IPS-NIHi7 (cell line): ENCODE results near the gene PRIMA1.
A peak's percentile ranks its signal among the peaks of the same experiment; 100 is the strongest.
"Not testable (repeated sequence)": the region's sequence is repeated elsewhere in the genome, so short reads cannot be mapped to it uniquely, and the experiment has no call there.

ENCODE experiments used
- DNase-seq: peaks from one replicate; pipeline ENCODE4 v3.0.0; 2012; ENCODE audit warnings: mixed read lengths; ENCODE audit errors: extremely low spot score

Gene PRIMA1, protein sequence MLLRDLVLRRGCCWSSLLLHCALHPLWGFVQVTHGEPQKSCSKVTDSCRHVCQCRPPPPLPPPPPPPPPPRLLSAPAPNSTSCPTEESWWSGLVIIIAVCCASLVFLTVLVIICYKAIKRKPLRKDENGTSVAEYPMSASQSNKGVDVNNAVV

GRCh38 chr14:93788293-93788542, at the start of gene PRIMA1:
PRIMA1 (minus strand) TSS chr14:93788485; CDS start chr14:93787718, 767 bp downstream.
- DNase-seq, result no peak

DNA sequence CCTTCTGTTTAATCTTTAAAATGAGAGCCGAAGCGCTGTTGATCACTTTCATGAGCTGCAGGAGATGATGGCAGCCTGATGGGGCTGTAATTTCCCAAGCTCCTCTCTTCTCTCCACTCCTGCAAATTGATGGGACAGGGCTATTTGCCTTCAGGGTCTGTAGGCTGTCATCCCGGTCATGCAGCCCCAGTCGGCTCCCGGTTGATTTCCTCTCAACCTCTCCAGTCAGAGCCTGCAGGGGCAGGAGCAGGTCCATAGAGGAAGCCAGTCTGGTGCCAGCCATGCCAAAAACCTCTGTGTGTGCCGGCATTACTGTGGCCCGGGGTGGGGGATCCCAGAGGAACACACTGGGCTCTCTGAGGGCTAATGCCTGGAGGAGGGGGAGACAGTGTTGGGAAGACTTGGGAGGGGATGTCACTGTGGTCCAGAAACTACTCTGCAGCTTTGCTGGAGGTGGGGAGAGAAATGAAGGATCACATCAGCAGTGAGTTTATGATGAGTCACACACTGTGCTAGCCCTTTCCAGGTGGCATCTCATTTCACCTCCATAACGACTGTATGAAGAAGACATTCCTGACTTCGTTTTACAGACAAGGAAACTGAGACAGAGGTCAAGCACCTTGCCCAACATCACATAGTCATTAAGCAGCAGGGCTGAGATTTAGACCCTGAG, 46.5 kb upstream of the PRIMA1 start:
- no peak for DNase-seq

DNA sequence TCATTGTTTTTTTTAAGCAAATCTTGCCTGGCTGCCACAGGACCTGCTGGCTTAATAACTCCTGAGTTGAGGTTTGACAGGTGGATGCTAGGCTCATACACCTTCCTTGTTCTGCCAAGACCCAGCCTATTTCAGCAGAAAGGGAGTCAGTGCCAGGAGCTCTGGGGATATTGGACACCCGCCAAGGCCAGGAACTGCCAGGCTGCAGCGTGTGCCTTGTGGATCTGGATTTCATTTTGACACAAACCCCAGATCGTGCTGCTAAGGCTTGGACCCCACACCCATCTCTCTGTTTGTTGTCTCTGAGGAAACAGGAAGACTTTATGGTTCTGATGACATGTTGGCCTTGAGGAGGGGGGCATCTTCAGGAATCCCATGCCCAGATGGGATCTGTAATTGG, 44.4 kb upstream of the PRIMA1 start:
- no peak for DNase-seq

GRCh38 chr14:93832081-93832480, 43.8 kb upstream of the PRIMA1 start:
- no peak for DNase-seq

DNA sequence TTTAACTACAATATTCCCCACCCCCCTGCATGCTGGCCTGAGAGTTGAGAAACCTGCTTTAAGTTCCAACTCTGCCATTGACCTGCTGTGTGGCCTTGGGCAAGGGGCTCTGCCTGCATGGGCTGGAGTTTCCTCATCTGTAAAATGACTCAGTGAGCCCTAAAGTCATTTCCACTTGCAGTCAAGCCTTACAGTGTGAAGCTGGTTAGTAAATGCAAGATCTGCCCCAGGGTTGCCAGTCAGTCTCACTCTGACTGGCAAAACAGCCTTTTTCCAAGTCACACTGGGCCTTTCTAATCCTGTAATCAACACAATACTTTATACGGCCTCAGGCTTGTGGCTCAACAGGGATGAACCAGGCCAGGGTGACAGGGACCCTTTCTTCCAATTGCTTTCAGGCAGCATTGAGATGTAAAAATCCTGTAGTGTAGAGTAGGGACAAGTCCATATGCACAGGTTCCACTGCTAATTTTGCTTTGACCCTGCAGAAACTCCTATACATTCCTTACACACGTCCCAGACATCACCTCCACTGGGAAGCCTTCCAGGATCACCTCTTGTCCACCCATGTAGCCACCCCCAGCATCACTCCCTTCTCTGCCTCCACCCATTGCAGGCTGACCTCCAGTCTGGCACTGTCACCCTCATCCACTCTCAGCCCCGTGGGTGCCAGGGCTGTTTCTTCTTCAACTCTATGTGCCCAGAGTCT, 42.6 kb upstream of the PRIMA1 start:
- DNase-seq, result no peak

DNA sequence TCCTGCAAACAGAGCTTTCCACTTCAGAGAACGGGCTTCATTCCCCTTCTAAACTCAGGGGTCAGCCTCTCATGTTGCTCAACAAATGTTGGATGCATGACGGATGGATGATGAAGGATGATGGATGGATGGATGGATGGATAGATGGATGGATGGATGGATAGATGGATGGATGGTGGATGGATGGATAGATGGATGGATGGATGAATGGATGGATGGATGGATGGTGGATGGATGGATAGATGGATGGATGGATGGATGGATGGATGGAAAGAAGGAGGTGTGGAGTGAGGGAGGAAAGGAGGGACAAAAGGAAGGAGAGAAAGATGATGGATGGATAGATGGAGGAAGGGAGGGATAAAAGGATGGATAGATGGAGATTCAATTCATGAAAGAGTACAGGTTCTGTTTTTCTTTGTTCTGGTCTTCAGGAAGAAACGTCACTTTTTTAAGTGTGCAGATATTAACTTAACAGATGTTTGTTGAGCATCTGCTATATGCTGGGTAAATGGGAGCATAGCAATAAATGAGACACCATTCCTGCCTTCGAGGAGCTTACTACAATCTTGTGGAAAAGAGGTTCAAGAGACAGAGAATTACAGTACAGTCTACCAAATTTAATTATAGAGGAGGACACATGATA, 41.7 kb upstream of the PRIMA1 start:
- no peak for DNase-seq

- DNase-seq, result no peak
Observed at GRCh38 chr14:93825235-93825553, 36.9 kb upstream of the PRIMA1 start.

GRCh38 chr14:93824518-93825234, 36.4 kb upstream of the PRIMA1 start:
- peak; percentile 47 for DNase-seq

DNA sequence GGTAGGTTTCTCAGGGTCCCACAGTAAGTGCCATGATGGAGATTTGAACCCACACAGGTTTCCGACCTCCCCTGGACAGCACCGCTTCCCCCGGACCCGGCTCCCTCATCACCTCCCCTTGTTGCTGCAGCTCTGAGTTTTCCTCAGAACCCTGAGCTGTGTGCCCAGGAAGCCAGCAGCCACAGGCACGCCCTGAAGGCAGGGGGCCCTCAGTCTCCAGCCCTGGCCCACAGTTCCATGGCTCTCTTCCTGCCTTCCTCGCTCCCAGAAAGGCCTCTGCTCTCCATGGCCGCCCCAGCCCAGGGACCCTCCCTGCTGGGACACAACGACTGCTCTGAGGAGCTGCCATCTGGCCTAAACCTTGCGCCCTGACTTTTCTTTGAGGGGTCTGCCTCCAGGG, 35.8 kb upstream of the PRIMA1 start:
- DNase-seq, result no peak

DNA sequence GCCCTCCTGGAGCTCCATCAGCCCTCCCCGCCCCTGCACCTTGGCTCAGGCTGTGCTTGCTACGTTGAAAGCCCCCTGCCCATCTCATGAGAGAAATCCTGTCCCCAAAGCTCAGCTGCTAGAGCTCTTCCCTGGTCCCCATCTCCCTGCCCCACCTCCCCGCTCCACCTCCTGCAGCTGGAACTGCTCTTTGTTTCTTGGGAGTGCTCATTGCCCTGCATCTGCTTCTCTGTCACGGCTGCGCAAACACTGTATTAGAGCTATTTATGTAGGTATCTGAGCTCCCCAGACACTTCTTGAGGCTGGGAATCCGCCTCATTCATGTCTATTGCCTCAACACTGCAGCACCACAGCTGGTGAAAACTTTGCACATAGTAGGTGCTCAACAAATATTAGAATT, 32.8 kb upstream of the PRIMA1 start:
- DNase-seq, result no peak

- no peak for DNase-seq
Observed at GRCh38 chr14:93818857-93819256, 30.6 kb upstream of the PRIMA1 start.

- DNase-seq, result no peak
Observed at GRCh38 chr14:93811676-93812075, 23.4 kb upstream of the PRIMA1 start.

DNA sequence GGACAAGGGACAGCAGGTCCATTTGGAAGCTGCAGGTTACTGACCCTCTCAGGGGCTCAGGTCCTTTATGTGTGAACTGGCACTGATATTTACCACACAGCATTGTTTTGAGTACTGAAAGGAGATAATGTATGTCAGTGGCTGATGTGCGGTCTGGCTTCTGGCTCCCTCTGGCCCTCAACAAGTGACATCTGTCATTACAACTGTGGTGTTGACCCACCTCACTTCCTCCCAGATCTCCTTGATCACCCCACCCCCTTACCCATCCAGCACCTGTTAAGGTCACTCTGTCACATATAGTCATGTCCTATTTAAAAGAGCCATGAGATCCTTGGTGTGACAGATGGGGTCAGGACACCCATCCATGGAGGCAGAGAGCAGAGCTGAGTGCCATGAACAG, 22.7 kb upstream of the PRIMA1 start:
- DNase-seq, result no peak

- not testable (repeated sequence) for DNase-seq
Observed at GRCh38 chr14:93809491-93810420, 21.5 kb upstream of the PRIMA1 start.

GRCh38 chr14:93804654-93805053, 16.4 kb upstream of the PRIMA1 start:
- peak; percentile 83 for DNase-seq

GRCh38 chr14:93803408-93804318, 15.4 kb upstream of the PRIMA1 start:
- DNase-seq, result no peak

- no peak for DNase-seq
Observed at GRCh38 chr14:93799989-93800921, 12.0 kb upstream of the PRIMA1 start.

- DNase-seq, result no peak
Observed at GRCh38 chr14:93799617-93799988, 11.3 kb upstream of the PRIMA1 start.

GRCh38 chr14:93797536-93797935, 9.3 kb upstream of the PRIMA1 start:
- no peak for DNase-seq
